NCI-H1092 (cell line): ENCODE results near the gene LOXL4.

Experiments used
- DNase-seq: peaks from one replicate; lab custom pipeline; 2025; lab: John Stamatoyannopoulos, UW

The LOXL4 gene

GRCh38 chr10:98264378-98265065 is 3.5 kb downstream of the LOXL4 start:
- no peak for DNase-seq

GRCh38 chr10:98263088-98263487 is 4.9 kb downstream of the LOXL4 start:
- DNase-seq = no peak

DNA sequence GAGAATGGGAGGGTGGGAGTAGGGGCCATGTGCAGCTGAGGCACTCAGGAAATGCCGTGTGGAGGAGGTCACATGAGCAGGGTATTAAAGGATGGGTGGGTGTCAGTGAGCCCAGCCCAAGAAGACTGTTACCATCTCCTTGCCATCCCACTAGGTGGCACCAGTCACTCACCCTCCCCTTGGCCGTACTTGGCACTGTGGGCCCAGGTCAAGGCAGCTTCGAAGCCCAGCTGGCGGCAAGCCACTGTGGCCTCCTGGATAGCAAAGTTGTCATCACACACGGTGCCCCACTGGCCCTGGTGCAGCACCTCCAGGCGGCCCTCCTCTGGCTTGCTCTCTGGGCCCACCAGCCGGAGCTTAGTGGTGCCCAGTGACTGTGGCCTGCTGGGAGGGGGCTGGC is 5.4 kb downstream of the LOXL4 start:
- DNase-seq = no peak

- no peak for DNase-seq
These were observed 6.3 kb downstream of the LOXL4 start for GRCh38 chr10:98261436-98262277.

DNA sequence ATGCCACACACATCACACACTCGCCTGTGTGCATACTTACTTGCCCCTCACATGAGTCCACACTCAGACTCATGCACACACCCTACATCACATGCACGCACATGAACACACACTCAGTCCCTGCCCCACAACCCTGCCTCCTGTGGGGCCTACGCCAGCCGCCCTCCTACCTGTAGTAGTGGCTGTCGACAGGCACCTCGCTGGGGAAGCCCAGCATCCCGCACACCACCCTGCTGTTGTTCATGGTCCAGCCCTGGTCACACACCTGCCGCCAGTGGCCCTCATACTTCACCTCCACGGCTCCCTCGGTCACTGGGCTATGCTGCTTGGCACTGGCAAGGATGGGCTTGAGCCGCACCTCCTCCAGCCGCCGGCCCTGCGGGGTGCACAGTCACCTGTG is 7.2 kb downstream of the LOXL4 start:
- no peak for DNase-seq

GRCh38 chr10:98260350-98260749 is 7.6 kb downstream of the LOXL4 start:
- no peak for DNase-seq

DNA sequence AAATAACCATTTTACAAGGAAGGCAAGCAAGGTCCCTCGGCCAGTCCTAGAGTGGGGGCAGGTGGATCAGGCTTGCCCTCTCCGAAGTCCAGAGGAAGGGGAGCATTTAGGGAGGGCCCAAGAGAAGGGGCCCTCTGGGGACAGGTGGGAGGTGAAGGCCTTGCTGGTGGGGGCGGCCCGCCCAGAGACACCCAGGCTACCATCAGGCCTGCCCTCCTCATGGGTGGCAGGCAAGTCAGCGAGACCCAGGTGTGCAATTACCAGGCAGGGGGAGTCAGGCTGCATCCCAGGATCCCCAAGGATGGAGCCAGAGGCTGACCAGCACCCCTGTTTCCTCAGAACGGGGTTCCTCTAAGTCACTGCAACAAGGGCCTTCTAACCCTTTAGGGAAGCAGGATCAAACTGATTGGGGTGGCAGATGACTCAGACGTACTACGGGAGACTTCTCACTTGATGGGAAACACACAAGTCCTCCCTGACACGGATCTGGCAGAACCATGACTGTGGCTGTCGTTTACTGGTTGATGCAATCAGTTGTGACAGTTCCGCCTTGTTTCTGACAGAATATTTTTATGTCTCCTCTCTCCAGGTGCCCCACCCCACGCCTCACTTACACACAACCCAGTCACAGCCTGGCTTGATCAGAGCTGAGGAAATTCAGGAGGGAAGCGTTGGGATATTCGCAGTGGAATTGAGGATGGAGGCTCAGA is 8.2 kb downstream of the LOXL4 start:
- DNase-seq = no peak

DNA sequence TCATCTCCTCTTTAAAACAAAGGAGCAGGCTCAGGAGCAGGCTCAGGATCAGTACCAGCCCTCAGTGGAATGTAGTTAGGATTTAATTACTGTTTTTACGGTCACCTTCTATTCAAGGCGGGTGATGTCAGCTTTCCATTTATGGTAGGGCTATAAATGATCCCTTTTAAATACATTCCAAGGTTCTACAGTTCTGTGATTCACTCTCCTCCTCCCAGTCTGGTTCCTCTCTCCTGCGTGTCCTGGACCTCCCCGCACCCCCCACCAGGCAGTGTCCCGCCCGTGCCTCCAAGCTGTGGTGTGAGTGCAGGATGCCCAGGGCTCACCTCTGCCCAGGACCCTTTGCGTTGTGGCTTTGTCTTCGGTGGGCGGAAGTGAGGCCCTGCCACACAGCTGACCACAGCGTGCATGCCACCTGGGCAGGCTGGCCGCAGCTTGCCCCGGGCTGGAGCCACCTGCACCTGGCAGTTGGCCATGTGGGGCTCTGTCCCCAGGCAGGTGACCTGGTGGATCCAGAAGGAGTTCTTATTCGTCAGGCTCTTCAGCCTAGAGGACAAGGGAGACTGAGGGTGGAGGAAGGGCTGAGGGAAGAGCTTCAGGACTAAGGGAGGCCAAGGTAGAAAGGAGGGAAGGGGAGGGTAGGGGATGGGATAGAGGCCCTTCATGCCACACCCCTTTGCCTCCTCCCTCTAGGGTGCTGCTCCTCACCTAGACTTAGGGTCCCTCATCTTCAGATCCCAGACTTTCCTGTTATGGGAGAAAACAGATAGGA is 9.1 kb downstream of the LOXL4 start:
- DNase-seq = no peak

- no peak for DNase-seq
These were observed 10.0 kb downstream of the LOXL4 start for GRCh38 chr10:98257961-98258360.

DNA sequence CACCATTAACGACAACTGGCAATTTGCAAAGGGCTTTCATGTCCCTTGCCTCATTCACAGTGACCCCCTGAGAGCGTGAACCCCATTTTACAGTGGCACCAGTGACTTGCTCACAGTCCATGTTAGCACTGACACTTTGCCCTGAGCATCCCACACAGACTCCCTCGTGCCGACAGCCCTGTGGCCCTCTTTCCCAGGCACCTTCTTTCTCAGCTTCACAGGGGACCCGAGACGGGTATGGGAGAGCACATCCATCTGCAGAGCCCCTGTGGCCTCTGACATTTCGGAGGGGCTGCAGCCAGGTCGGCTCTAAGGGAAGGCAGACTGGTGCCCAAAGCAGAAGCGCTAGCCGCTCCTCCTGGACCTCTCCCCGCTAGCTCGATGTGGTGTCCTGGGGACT is 10.8 kb downstream of the LOXL4 start:
- no peak for DNase-seq

GRCh38 chr10:98256692-98257091 is 11.3 kb downstream of the LOXL4 start:
- DNase-seq = no peak

- no peak for DNase-seq
These were observed 12.7 kb downstream of the LOXL4 start for GRCh38 chr10:98255146-98255877.

GRCh38 chr10:98254234-98254974 is 13.6 kb downstream of the LOXL4 start:
- DNase-seq = no peak

GRCh38 chr10:98253499-98253898 is 14.5 kb downstream of the LOXL4 start:
- DNase-seq = no peak

GRCh38 chr10:98252464-98252863 is 15.5 kb downstream of the LOXL4 start:
- DNase-seq = no peak

GRCh38 chr10:98251399-98251798 is 16.6 kb downstream of the LOXL4 start:
- no peak for DNase-seq

- no peak for DNase-seq
These were observed 18.9 kb downstream of the LOXL4 start for GRCh38 chr10:98249134-98249533.

DNA sequence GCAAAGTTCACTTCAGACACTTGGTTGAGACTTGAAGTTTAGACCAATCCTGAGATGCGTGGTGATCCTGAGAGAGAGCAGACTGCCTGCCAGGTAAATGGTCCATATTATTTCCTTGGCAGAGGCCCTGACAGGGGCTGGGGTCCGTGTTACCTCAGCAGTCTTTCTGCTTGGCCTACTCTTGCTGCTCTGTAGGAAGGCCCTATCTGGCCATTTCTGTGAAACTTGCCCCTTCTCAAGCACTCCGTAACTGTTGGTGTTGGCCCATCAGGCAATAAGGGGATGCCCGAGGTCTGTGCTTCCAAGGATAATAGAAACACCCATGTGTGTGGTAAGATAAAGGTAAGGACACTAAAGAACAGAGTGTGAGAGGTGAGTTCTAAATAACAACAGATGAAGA is 20.0 kb downstream of the LOXL4 start:
- DNase-seq = no peak

DNA sequence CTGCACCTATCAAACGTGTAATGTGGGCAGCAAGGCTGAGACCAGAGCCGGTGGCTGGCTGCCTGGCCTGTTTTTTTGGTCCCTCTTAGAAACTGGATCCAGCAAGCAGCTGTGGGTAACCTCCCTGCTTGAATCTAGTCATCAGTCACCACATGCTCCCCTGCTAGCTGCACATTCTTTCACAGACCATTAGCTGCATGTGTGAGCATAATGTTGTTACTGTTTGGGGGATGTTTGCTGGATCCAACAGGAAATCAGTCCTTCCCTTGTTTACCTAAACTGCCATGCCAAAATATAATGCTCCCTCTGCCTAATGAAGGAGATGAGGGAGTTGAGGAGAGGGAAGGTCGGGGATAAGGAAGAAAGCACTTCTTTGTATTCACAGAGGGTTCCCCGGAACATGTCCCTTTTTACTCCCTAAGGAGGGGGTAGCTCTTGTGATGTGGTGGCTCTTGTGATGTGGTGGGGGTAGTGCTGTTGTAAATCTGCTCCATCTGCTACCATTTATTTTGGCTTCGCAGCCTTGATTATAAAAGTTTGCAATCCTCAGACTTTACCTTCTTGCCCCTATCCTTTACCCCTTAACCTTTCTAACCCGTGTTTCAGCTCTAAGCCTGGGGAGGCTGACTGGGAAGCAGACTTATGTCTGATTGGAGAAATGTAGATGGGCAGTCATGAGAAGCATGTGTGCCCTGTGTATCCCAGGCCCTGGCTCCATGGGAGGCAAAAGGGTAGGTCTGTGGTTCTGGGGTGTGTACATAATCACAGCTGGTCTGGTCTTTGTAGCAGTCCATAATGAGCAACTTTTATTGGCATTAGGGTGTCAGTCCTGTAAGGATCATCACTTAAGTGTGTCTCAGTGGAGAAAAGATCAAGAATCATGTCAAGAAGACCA is 20.8 kb downstream of the LOXL4 start:
- no peak for DNase-seq

DNA sequence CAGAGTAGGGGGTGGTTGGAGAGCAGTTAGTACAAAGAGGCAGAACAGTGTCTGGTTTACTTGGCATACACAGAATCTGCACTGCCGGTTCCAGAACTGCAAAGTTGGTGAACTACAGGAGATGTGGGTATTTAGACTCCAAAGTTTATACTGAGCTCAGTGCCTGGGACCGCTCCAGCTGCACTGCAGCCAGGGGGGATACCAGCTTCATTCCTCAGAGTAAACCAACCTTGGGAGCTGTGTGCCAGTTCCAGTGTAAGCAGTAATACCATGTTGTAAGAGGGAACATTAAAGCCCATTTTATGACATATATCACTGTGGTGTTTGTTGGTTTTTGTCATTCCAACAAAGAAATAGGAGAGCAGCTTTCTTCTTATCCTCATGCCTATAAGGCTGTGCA is 23.4 kb downstream of the LOXL4 start:
- no peak for DNase-seq
